Stimulated activated CD4-positive, alpha-beta T cell treated with anti-CD3 and anti-CD28 coated beads, Interleukin-1b, Interleukin-23, amount 100 ng/mL, for 24 hours (primary cell): Measurements from ENCODE around the gene ECSCR.
A peak's percentile ranks its signal among the peaks of the same experiment; 100 is the strongest.
"Not testable (repeated sequence)": the region's sequence is repeated elsewhere in the genome, so short reads cannot be mapped to it uniquely, and the experiment has no call there.

Experiments used
- DNase-seq, 4 experiments: peaks; one replicate each; pipeline ENCODE4 v3.0.0-alpha.2; 2020; ENCODE audit warnings: low read depth in 4 of 4, low spot score in 1 of 4

ECSCR gene, protein sequence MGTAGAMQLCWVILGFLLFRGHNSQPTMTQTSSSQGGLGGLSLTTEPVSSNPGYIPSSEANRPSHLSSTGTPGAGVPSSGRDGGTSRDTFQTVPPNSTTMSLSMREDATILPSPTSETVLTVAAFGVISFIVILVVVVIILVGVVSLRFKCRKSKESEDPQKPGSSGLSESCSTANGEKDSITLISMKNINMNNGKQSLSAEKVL

GRCh38 chr5:139462586-139463276 is at the start of gene ECSCR:
ECSCR (minus strand) TSS chr5:139462743; CDS start chr5:139462670, 73 bp downstream.
- DNase-seq, result no peak

DNA sequence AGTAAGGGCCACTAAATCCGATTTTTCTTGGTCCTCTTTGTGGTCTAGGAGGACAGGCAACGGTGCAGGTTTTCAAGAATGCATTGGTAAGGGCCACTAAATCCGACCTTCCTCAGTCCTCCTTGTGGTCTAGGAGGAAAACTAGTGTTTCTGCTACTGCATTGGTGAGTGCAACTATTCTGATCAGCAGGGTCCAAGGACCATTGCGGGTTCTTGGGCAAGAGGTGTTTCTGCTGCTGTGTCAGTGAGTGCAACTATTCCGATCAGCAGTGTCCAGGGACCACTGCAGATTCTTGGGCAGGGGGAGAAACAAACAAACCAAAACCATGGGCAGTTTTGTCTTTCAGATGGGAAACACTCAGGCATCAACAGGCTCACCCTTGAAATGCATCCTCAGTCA is 42.2 kb upstream of the ECSCR start:
- DNase-seq, result not testable (repeated sequence)

DNA sequence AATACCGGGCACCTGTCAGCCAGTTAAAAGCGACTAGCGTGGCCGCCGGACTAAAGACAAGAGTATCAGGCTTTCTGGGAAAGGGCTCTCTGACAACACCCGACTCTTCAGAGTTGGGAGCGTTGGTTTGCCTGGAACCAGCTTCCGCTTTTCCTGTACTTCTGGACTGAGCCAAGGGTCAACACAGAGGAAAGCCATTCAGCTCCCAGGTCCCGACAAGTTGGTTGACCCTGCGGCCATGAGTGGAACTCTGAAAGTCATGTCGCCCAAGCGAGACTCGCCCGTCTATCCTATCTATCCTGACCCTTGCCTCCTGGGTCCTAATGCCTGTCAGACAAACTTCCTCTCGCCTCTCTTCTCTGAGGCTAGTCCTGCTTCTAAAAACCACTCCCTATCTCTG is 41.3 kb upstream of the ECSCR start:
- not testable (repeated sequence) for DNase-seq

- not testable (repeated sequence) for DNase-seq
Measured at GRCh38 chr5:139503036-139503817, 40.7 kb upstream of the ECSCR start.

- no peak for DNase-seq
Measured at GRCh38 chr5:139501381-139501780, 38.8 kb upstream of the ECSCR start.

GRCh38 chr5:139495638-139496435 is 33.3 kb upstream of the ECSCR start:
- DNase-seq, result no peak

DNA sequence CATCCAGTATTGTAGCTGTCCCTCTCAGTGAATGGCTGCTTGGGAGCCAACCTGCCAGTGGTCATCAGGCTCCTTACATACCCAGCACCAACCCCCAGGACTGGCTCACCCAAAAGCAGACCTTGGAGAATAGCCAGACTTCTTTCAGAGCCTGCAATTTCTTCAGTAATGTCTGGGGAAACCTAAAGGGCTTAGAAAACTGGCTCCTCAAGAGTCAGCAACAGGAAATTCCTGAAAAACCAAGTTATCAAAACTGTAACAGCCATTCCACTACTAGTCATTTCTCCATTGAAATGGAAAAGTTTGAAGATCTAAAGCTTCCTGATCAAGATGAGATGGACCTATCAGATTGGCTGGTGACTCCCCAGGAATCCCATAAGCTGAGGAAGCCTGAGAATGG is 32.3 kb upstream of the ECSCR start:
- DNase-seq, result no peak

GRCh38 chr5:139494256-139494655 is 31.7 kb upstream of the ECSCR start:
- DNase-seq, result no peak

DNA sequence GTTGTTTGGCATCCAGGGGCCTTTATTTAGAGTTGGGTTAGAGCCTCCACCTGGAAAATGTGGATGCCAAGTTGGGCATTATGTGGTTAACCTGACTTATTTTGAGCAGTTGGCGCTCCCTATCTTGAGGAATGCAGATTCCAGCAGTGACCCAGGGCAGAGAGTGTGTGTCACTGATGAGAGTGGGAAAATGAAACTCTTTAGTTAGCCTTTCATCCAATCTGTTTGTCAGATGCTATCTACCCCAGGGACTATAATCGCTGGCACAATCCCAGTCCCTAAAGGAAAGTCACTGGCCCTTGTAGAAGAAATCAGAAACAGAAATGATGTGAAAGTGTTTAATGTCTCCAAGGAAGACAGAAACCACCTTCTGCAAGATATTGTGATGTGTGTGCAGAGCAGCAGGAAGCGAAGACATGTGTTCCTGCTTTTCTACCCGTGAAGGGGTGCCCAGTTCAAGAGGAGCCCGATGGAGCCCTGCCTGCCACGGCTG is 30.2 kb upstream of the ECSCR start:
- DNase-seq, result no peak

GRCh38 chr5:139488260-139488659 is 25.7 kb upstream of the ECSCR start:
- DNase-seq, result no peak

DNA sequence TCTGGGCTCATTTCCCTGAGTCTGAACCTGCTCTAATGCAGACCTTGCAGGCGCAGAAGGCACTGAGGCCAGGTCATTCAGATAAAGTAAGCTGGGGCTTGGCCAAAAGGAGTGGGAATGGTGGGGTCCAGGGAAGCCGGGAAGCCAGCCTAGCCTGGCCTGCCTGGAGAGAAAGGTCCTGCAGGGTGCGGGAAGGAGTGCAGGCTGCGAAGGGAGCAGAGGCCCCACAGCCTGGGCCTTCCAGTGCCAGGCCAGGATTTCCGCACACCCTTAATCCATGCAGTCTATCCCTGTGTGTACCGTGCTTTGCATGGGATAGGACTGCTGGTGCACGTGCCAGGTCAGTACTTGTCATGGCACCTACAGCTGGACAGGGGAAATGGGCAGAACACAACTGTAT is 23.7 kb upstream of the ECSCR start:
- no peak for DNase-seq

DNA sequence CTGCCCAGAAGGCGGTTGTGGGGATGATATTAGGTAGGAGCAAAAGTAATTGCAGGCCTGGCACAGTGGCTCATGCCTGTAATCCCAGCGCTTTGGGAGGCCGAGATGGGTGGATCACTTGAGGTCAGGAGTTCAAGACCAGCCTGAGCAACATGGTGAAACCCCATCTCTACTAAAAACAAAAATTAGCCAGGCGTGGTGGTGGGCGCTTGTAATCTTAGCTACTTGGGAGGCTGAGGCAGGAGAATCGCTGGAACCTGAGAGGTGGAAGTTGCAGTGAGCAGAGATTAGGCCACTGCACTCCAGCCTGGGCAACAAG is 20.3 kb upstream of the ECSCR start:
- not testable (repeated sequence) for DNase-seq

DNA sequence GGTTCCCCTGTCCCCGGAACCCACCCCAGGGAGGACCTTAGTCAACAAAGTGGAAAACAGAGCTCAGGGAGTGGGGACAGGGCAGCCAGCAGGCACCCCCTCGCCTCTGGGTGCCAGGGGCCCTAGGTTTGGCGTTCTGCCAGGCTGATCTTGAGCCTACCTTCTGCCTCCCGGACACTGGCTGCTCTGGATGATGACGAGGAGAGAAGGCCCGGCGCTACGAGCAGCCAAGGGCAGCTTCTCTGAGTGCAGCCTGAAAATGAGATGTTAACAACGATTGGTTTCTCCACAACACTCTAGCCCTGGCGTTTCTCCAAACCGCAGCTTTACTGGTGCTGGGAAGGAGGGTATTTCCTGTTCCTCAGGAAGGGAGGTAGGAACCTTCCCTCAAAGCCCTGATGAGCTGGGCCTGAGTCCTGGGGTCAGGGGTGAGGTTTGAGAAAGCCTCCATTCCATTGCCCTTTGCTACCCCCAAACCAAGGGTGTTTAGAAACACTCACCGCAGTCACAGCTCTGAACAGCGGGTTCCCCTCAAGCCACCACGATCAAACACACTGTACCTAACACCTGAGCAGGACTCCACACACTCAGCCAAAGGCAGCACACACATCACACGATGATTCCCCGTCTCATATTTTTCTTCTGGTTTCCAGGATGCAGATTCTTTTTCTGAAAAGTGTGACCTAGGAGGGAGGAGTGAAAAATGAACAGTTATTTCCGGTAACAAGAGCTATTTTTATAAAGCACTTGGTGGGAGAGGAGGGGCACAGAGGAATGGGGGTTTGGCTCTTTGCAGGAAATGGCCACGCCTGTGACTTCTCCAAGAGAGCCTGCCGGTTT is 19.7 kb upstream of the ECSCR start, which contains the start of gene STING1:
TSS of gene STING1 (minus strand) at position 709 of the 840 bp plus-strand sequence. CDS start 1,054 bp downstream, outside the sequence.
- DNase-seq, result peak in 1 of 4 experiments; percentile 49

DNA sequence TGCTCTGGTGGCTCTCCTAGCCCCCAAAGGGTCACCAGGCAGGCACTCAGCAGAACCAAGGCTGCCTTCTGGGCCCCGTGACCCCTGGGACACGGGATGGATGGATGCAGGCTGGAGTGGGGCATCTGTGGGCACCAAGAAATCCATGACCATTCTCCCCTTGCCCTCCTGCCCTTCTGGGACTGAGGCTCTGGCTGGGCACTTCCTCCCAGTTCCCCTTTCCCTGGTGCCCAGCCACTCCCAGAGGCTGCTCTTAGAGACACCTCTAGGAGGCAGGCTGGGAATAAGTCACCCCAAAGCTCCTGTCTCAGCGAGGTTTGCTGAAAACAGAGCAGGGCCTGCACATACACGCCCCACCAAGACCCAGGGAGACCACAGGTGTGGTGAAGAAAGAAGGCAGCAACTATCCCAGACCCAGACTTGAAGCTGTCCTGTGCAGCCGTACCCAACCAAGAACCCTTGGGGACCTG is 19.1 kb upstream of the ECSCR start:
- no peak for DNase-seq

GRCh38 chr5:139481122-139481533 is 18.6 kb upstream of the ECSCR start:
- no peak for DNase-seq

GRCh38 chr5:139479729-139480128 is 17.2 kb upstream of the ECSCR start:
- not testable (repeated sequence) for DNase-seq

- DNase-seq, result not testable (repeated sequence)
Measured at GRCh38 chr5:139478657-139479423, 16.3 kb upstream of the ECSCR start.

- no peak for DNase-seq
Measured at GRCh38 chr5:139475865-139476617, 13.5 kb upstream of the ECSCR start.
